Lung (tissue), 12 donors: ENCODE measurements around the gene IFNL2. TPM values are rescaled to one million over a fixed set of nuclear protein-coding genes. Genes with fewer than 3 reads are reported as not detected.

ENCODE experiments used
- ATAC-seq: fragments of 200-7000 bp; cut with Tn5 transposase; one replicate; pipeline ENCODE4 v1.9.1; 2020; ENCODE audit warnings: moderate number of reproducible peaks; ENCODE audit not compliant: insufficient read depth, low FRiP score
- DNase-seq, 3 donors: peaks; one replicate each; pipeline ENCODE4 v3.0.0-alpha.2; 2013 to 2017
- H3K27ac ChIP-seq, 2 donors: one replicate each; pipeline ENCODE4 v1.5.1; 2013; ENCODE audit warnings: mild to moderate bottlenecking in 2 of 2, moderate library complexity in 2 of 2, control low read depth in 1 of 2, inconsistent platforms in 1 of 2, low read depth in 1 of 2, low read length in 1 of 2
- H3K27me3 ChIP-seq, 3 donors: one replicate each; pipeline ENCODE4 v1.5.1; 2013; ENCODE audit warnings: low read length in 2 of 3; ENCODE audit not compliant: control insufficient read depth in 3 of 3, insufficient read depth in 3 of 3
- H3K36me3 ChIP-seq, 4 donors: one replicate each; pipeline ENCODE4 v1.5.1; 2013; ENCODE audit warnings: low read length in 4 of 4, mild to moderate bottlenecking in 1 of 4, moderate library complexity in 1 of 4; ENCODE audit not compliant: control insufficient read depth in 4 of 4, insufficient read depth in 4 of 4
- H3K4me1 ChIP-seq, 5 donors: one replicate each; pipeline ENCODE4 v1.5.1; 2013; ENCODE audit warnings: low read length in 5 of 5, mild to moderate bottlenecking in 2 of 5, moderate library complexity in 1 of 5; ENCODE audit not compliant: control insufficient read depth in 5 of 5, insufficient read depth in 5 of 5
- H3K4me3 ChIP-seq: one replicate; pipeline ENCODE4 v1.5.1; 2013; ENCODE audit warnings: mild to moderate bottlenecking, control low read depth, moderate library complexity
- H3K9ac ChIP-seq, 2 donors: one replicate each; pipeline ENCODE4 v1.5.1; 2013; ENCODE audit warnings: low read length in 2 of 2, control low read depth in 1 of 2; ENCODE audit not compliant: insufficient read depth in 1 of 2
- H3K9me3 ChIP-seq, 4 donors: one replicate each; pipeline ENCODE4 v1.5.1; 2013; ENCODE audit warnings: low read length in 3 of 4, mild to moderate bottlenecking in 1 of 4, moderate library complexity in 1 of 4; ENCODE audit not compliant: control insufficient read depth in 4 of 4, insufficient read depth in 3 of 4
- CTCF ChIP-seq: IDR thresholded peaks from 2 replicates; pipeline ENCODE4 v1.5.1; 2012; ENCODE audit warnings: mild to moderate bottlenecking; ENCODE audit errors: control extremely low read depth, extremely low read depth
- WGBS, 2 donors: extraction: QIAGEN DNeasy Blood & Tissue Kit; methylation state at CpG; one replicate each; pipeline ENCODE4 v1.1.7; 2013; 5-methylcytosine and 5-hydroxymethylcytosine counted together
- polyA plus RNA-seq, 2 donors: library from polyadenylated mRNA; stranded (reverse); fragments of 200-250 nt; gene quantifications; one replicate each; pipeline ENCODE4 v1.2.1, GENCODE V29; 2013
- total RNA-seq, 2 donors: library from RNA; depleted of rRNA in 1 of 2; stranded (reverse); fragments of >200 nt in 1 of 2; gene quantifications; one replicate each; pipeline ENCODE4 v1.2.1, GENCODE V29; 2014 to 2021
- donor health status: control.
- donor health status: control.
- donor health status: Bipolar disorder and iron deficiency.
- donor health status: healthy.
- donor health status: DM: yes; HTN: yes; CAD: no.

Gene IFNL2
- total and polyA plus RNA-seq, 4 donors, result not detected

GRCh38 chr19:39319098-39319891 lies 51.1 kb downstream of the IFNL2 start:
- 78 to 87% methylated on average over 5 of the region's 5 CpGs for WGBS, 2 donors
- Histone ChIP-seq H3K4me3 (no peak overlapping the region), H3K9me3 (no peaks in the 10 kb centered on the region), H3K27ac (no peak overlapping the region), H3K27me3 (no peaks in the 10 kb centered on the region), H3K4me1 (peaks cover 0 to 10% (median 3%) of the 10 kb centered on the region in 5 donors), H3K9ac (no peak overlapping the region), H3K36me3 (peaks cover 0 to 6% (median 0%) of the 10 kb centered on the region in 4 donors)
- no peak for DNase-seq
- ATAC-seq, result no peak
- no peak for TF ChIP-seq CTCF

Other genes with a start within 250 kb of the IFNL2 start
- gene FBXO27, start 235.8 kb upstream of the IFNL2 start, total RNA-seq, result 10 to 100 TPM in 1 of 2 donors, 1 to 10 TPM in 1; 2.8 to 18.0 TPM
- gene FBXO27, start 235.8 kb upstream of the IFNL2 start, polyA plus RNA-seq, result 1 to 10 TPM; 2.9 to 8.3 TPM
- gene ACP7, start 184.0 kb upstream of the IFNL2 start, total RNA-seq, result not detected
- under 1 TPM in 1 of 2 donors, not detected in 1; 0.03 TPM for gene ACP7, start 184.0 kb upstream of the IFNL2 start, polyA plus RNA-seq
- gene PAK4, start 142.6 kb upstream of the IFNL2 start, total RNA-seq, result 10 to 100 TPM; 23.2 to 60.8 TPM
- gene PAK4, start 142.6 kb upstream of the IFNL2 start, polyA plus RNA-seq, result 10 to 100 TPM; 34.8 to 38.5 TPM
- gene NCCRP1, start 71.4 kb upstream of the IFNL2 start, total RNA-seq, result under 1 TPM; 0.09 to 0.97 TPM
- gene NCCRP1, start 71.4 kb upstream of the IFNL2 start, polyA plus RNA-seq, result under 1 TPM; 0.05 to 0.26 TPM
- not detected for gene SYCN, start 64.1 kb upstream of the IFNL2 start, total RNA-seq
- gene SYCN, start 64.1 kb upstream of the IFNL2 start, polyA plus RNA-seq, result under 1 TPM in 1 of 2 donors, not detected in 1; 0.18 TPM
- not detected for gene IFNL3, start 23.4 kb upstream of the IFNL2 start, total RNA-seq
- gene IFNL3, start 23.4 kb upstream of the IFNL2 start, polyA plus RNA-seq, result not detected
- not detected for gene IFNL4, start 19.5 kb upstream of the IFNL2 start, total RNA-seq
- not detected for gene IFNL4, start 19.5 kb upstream of the IFNL2 start, polyA plus RNA-seq
- not detected for gene IFNL1, start 28.0 kb downstream of the IFNL2 start, total RNA-seq
- under 1 TPM in 1 of 2 donors, not detected in 1; 0.17 TPM for gene IFNL1, start 28.0 kb downstream of the IFNL2 start, polyA plus RNA-seq
- gene LRFN1, start 52.5 kb downstream of the IFNL2 start, total RNA-seq, result 1 to 10 TPM; 1.6 to 2.2 TPM
- 1 to 10 TPM; 1.2 to 3.6 TPM for gene LRFN1, start 52.5 kb downstream of the IFNL2 start, polyA plus RNA-seq
- 100 to 1,000 TPM in 1 of 2 donors, 10 to 100 TPM in 1; 38.4 to 110 TPM for gene GMFG, start 67.6 kb downstream of the IFNL2 start, total RNA-seq
- 100 to 1,000 TPM; 192 to 317 TPM for gene GMFG, start 67.6 kb downstream of the IFNL2 start, polyA plus RNA-seq
- gene SAMD4B, start 74.0 kb downstream of the IFNL2 start, total RNA-seq, result 10 to 100 TPM; 77.6 to 91.1 TPM
- gene SAMD4B, start 74.0 kb downstream of the IFNL2 start, polyA plus RNA-seq, result 100 to 1,000 TPM in 1 of 2 donors, 10 to 100 TPM in 1; 82.5 to 103 TPM
- gene PAF1, start 122.7 kb downstream of the IFNL2 start, total RNA-seq, result 10 to 100 TPM; 24.8 to 32.9 TPM
- 10 to 100 TPM; 35.1 to 41.8 TPM for gene PAF1, start 122.7 kb downstream of the IFNL2 start, polyA plus RNA-seq
- gene MED29, start 123.0 kb downstream of the IFNL2 start, total RNA-seq, result 10 to 100 TPM; 16.5 to 36.3 TPM
- gene MED29, start 123.0 kb downstream of the IFNL2 start, polyA plus RNA-seq, result 10 to 100 TPM; 29.4 to 36.8 TPM
- gene ZFP36, start 138.5 kb downstream of the IFNL2 start, total RNA-seq, result 100 to 1,000 TPM in 1 of 2 donors, 10 to 100 TPM in 1; 41.2 to 170 TPM
- 100 to 1,000 TPM; 174 to 655 TPM for gene ZFP36, start 138.5 kb downstream of the IFNL2 start, polyA plus RNA-seq
- 10 to 100 TPM; 33.4 to 52.7 TPM for gene PLEKHG2, start 144.3 kb downstream of the IFNL2 start, total RNA-seq
- gene PLEKHG2, start 144.3 kb downstream of the IFNL2 start, polyA plus RNA-seq, result 10 to 100 TPM; 15.5 to 20.9 TPM
- 1,000 to 10,000 TPM in 1 of 2 donors, 100 to 1,000 TPM in 1; 108 to 1,772 TPM for gene RPS16, start 167.6 kb downstream of the IFNL2 start, total RNA-seq
- 1,000 to 10,000 TPM; 2,468 to 3,242 TPM for gene RPS16, start 167.6 kb downstream of the IFNL2 start, polyA plus RNA-seq
- gene SUPT5H, start 177.2 kb downstream of the IFNL2 start, total RNA-seq, result 100 to 1,000 TPM in 1 of 2 donors, 10 to 100 TPM in 1; 55.1 to 105 TPM
- 100 to 1,000 TPM in 1 of 2 donors, 10 to 100 TPM in 1; 71.0 to 127 TPM for gene SUPT5H, start 177.2 kb downstream of the IFNL2 start, polyA plus RNA-seq
- gene TIMM50, start 212.4 kb downstream of the IFNL2 start, total RNA-seq, result 10 to 100 TPM; 47.5 to 57.8 TPM
- gene TIMM50, start 212.4 kb downstream of the IFNL2 start, polyA plus RNA-seq, result 10 to 100 TPM; 49.7 to 67.4 TPM
- gene DLL3, start 230.6 kb downstream of the IFNL2 start, total RNA-seq, result not detected
- gene DLL3, start 230.6 kb downstream of the IFNL2 start, polyA plus RNA-seq, result under 1 TPM in 1 of 2 donors, not detected in 1; 0.07 TPM
- not detected for gene SELENOV, start 246.7 kb downstream of the IFNL2 start, total RNA-seq
- not detected for gene SELENOV, start 246.7 kb downstream of the IFNL2 start, polyA plus RNA-seq